Subcutaneous abdominal adipose tissue (tissue), 5 donors: Measurements from ENCODE around the gene SYT3.

ENCODE experiments used
- H3K27ac ChIP-seq: one replicate; pipeline ENCODE4 v1.7.0; 2013; ENCODE audit warnings: low read depth, mild to moderate bottlenecking, inconsistent platforms, low read length, moderate library complexity
- H3K27me3 ChIP-seq, 5 donors: one replicate each; pipeline ENCODE4 v1.7.0; 2013; ENCODE audit warnings: low read length in 5 of 5, inconsistent platforms in 1 of 5; ENCODE audit not compliant: control insufficient read depth in 5 of 5, insufficient read depth in 4 of 5
- H3K36me3 ChIP-seq, 5 donors: one replicate each; pipeline ENCODE4 v1.7.0; 2013; ENCODE audit warnings: low read length in 5 of 5; ENCODE audit not compliant: control insufficient read depth in 5 of 5, insufficient read depth in 5 of 5
- H3K4me1 ChIP-seq, 5 donors: one replicate each; pipeline ENCODE4 v1.7.0; 2013; ENCODE audit warnings: low read length in 5 of 5, mild to moderate bottlenecking in 3 of 5, moderate library complexity in 1 of 5; ENCODE audit not compliant: control insufficient read depth in 5 of 5, insufficient read depth in 5 of 5
- H3K4me3 ChIP-seq, 5 donors: one replicate each; pipeline ENCODE4 v1.7.0; 2013; ENCODE audit warnings: low read length in 5 of 5, low read depth in 1 of 5
- H3K9ac ChIP-seq, 5 donors: one replicate each; pipeline ENCODE4 v1.7.0; 2013; ENCODE audit warnings: low read length in 5 of 5, mild to moderate bottlenecking in 4 of 5, moderate library complexity in 3 of 5
- H3K9me3 ChIP-seq, 5 donors: one replicate each; pipeline ENCODE4 v1.7.0; 2013; ENCODE audit warnings: low read length in 5 of 5; ENCODE audit not compliant: control insufficient read depth in 5 of 5
- donor health status: healthy.
- donor health status: healthy.
- donor health status: healthy.
- donor health status: healthy.
- donor health status: healthy.

Gene SYT3

GRCh38 chr19:50669302-50670101 lies 29.8 kb upstream of the SYT3 start:
- H3K27ac ChIP-seq: no peak overlapping the region

GRCh38 chr19:50668879-50669278 lies 29.2 kb upstream of the SYT3 start:
- Histone ChIP-seq H3K9ac (no peak overlapping the region), H3K9me3 (no peaks in the 10 kb centered on the region), H3K27ac (no peak overlapping the region), H3K36me3 (no peaks in the 10 kb centered on the region), H3K4me3 (no peak overlapping the region), H3K27me3 (peaks cover 39 to 53% (median 46%) of the 10 kb centered on the region in 5 donors), H3K4me1 (no peaks in the 10 kb centered on the region)

More at GRCh38 chr19:50669302-50670101, 29.8 kb upstream of the SYT3 start:
- Histone ChIP-seq H3K4me3 (no peak overlapping the region), H3K27me3 (peaks cover 44 to 54% (median 49%) of the 10 kb centered on the region in 5 donors), H3K9me3 (no peaks in the 10 kb centered on the region), H3K9ac (no peak overlapping the region), H3K4me1 (no peaks in the 10 kb centered on the region), H3K36me3 (no peaks in the 10 kb centered on the region)

- Histone ChIP-seq H3K27ac (no peak overlapping the region), H3K4me3 (no peak overlapping the region), H3K27me3 (peaks cover 38 to 51% (median 45%) of the 10 kb centered on the region in 5 donors), H3K4me1 (no peaks in the 10 kb centered on the region), H3K36me3 (no peaks in the 10 kb centered on the region), H3K9ac (no peak overlapping the region), H3K9me3 (no peaks in the 10 kb centered on the region)
Measured at GRCh38 chr19:50668416-50668815, 28.7 kb upstream of the SYT3 start.

DNA sequence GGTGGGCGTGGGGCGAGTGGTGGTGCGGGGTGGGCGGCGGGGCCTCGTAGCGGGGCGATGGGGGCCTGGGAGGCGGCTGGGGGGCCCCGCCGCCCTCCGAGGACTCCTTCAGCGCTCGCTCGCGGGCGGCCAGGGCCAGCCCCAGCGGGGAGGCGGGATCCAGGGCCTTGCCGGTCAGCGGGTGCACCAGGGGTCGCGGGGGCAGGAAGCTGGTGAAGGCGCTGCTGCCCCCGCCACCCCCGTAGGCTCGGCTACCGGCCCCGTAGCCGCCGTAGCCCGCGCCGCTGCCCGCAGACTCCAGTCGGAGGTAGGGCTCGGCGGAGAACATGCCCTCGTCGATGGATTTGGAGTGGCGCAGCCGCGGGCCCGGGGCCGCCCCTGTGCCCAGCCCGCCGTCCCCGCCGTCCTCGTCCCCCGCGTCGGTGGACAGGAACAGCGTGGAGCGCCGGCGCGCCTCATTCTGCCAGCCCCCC lies 28.1 kb upstream of the SYT3 start:
- H3K27me3 ChIP-seq: peaks cover 32 to 48% (median 39%) of the 10 kb centered on the region in 5 donors

GRCh38 chr19:50667177-50667758 lies 27.6 kb upstream of the SYT3 start:
- no peaks in the 10 kb centered on the region for H3K36me3 ChIP-seq

More for the DNA sequence above, 28.1 kb upstream of the SYT3 start:
- Histone ChIP-seq H3K9me3 (no peaks in the 10 kb centered on the region), H3K36me3 (no peaks in the 10 kb centered on the region), H3K4me1 (no peaks in the 10 kb centered on the region), H3K4me3 (no peak overlapping the region), H3K27ac (no peak overlapping the region), H3K9ac (no peak overlapping the region)

DNA sequence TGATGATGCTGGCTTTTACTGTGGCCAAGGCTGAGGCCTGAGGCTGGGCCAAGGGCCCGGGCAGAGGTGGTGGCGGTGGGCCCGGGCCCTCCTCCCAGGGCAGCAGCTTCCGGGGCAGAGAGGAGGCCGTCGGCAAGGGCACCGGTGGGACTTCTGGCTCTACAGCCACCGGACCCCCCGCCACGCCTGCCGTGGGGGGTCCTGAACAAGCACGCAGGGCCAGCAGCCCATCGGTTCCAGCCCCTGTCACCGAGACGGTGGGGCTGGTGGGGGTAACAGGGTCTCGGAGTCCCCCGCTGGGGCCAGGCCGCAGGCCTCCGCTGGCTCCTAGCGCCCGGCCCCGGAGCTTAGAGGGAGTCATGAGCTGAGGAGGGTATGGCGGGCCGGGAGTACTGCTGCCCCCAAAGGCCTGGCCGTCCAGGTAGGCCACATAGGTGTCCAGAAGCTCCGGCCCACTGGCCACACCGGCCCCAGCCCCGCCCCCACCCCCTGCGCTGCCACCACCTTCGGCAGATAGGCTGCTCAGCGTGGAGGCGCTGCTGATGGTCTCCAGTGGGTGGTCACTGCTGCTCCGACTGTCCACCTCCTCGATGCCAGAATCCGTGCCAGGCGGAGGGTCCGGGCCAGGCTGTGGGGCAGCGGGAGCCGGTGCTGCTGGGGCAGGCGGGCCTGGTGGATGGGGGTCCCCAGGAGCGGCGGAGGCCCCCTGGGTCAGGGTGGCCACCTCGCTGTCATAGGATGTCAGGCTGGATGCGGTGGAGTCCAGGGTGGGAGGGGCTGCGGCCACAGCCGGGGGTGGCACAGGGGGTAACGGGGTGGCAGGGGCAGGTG lies 26.9 kb upstream of the SYT3 start:
- Histone ChIP-seq H3K9me3 (no peaks in the 10 kb centered on the region), H3K27me3 (peaks cover 29 to 48% (median 39%) of the 10 kb centered on the region in 5 donors), H3K36me3 (no peaks in the 10 kb centered on the region), H3K9ac (no peak overlapping the region), H3K27ac (no peak overlapping the region), H3K4me1 (no peaks in the 10 kb centered on the region), H3K4me3 (no peak overlapping the region)

More at GRCh38 chr19:50667177-50667758, 27.6 kb upstream of the SYT3 start:
- H3K27ac ChIP-seq: no peak overlapping the region
- no peaks in the 10 kb centered on the region for H3K9me3 ChIP-seq
- H3K4me1 ChIP-seq: no peaks in the 10 kb centered on the region
- H3K9ac ChIP-seq: no peak overlapping the region
- peaks cover 31 to 47% (median 35%) of the 10 kb centered on the region in 5 donors for H3K27me3 ChIP-seq
- no peak overlapping the region for H3K4me3 ChIP-seq

DNA sequence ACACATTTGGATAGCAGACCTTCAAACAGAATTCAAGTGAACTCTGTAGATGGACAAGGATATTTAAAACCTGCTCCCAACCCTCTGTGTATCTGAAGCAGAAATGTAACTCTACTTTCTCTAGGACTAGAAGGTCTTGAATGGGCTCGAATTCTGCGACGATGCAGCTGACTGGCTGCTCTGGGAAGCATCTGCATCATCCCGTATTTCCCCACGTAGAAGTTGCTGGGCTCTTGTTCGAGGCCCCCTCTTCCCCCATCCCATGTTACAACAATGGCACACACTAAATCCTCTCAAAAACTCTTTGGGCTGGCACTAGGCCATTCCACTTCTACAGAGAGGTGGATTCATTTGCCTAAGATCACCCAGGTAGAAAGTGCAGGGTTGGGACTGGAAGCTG lies 24.5 kb upstream of the SYT3 start:
- Histone ChIP-seq H3K27me3 (peaks cover 30 to 47% (median 38%) of the 10 kb centered on the region in 5 donors), H3K9ac (no peak overlapping the region), H3K27ac (no peak overlapping the region), H3K4me3 (no peak overlapping the region), H3K36me3 (no peaks in the 10 kb centered on the region), H3K4me1 (peaks cover 0 to 1% (median under 1%) of the 10 kb centered on the region in 5 donors), H3K9me3 (no peaks in the 10 kb centered on the region)

- Histone ChIP-seq H3K9me3 (no peaks in the 10 kb centered on the region), H3K27me3 (peaks cover 33 to 52% (median 39%) of the 10 kb centered on the region in 5 donors), H3K27ac (no peak overlapping the region), H3K4me1 (peaks cover 0 to 9% (median 8%) of the 10 kb centered on the region in 5 donors), H3K4me3 (no peak overlapping the region), H3K9ac (no peak overlapping the region), H3K36me3 (no peaks in the 10 kb centered on the region)
Measured at GRCh38 chr19:50663482-50663790, 23.8 kb upstream of the SYT3 start.

DNA sequence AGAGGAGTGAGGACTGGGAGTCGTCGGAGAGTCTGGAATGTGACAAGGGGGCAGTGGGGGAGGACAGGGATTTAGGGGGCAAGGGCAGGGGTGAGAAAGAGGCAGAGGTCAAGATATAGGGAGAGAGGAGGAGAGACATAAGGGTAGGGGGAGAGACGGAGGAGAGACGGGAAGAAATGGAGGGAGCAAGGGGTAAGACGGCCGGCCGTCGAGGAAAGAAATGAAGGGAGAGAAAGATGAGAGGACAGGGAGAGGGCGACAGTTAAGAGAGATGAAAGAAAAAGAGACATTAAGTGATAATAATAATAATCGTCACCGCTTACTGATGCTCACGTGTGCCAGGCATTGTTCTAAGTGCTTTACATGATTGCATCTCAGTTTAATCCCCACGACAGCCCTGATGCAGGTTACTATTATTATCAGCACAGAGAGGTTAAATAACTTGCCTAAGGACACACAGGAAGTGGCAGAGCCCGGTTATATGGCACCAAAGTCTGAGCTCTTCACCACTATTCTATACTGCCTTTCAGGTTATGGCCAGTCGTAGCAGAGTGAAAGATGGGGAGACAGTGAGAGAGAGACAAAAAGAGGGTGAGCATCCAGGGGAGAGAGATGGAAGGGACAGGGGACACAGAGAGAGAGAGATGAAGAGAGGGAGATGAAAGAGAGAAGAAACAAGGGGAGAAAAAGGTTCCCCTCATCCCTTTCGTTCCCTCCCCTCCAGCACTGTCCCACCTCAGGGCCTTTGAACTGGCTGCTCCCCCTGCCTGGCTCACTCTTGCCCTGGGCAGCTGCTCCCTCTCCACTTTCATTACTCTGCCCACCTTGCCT lies 23.2 kb upstream of the SYT3 start:
- no peaks in the 10 kb centered on the region for H3K9me3 ChIP-seq

More for the DNA sequence above, 23.2 kb upstream of the SYT3 start:
- Histone ChIP-seq H3K9ac (no peak overlapping the region), H3K27me3 (peaks cover 35 to 54% (median 39%) of the 10 kb centered on the region in 5 donors), H3K4me3 (no peak overlapping the region), H3K36me3 (no peaks in the 10 kb centered on the region), H3K27ac (no peak overlapping the region), H3K4me1 (peaks cover 0 to 14% (median 10%) of the 10 kb centered on the region in 5 donors)
